ENCODE measurements around the gene EN2. TPM values are rescaled to one million over a fixed set of nuclear protein-coding genes. Genes with fewer than 3 reads are reported as not detected.

Gene EN2
- total RNA-seq, 1 experiment from 2014 or later = not detected

DNA sequence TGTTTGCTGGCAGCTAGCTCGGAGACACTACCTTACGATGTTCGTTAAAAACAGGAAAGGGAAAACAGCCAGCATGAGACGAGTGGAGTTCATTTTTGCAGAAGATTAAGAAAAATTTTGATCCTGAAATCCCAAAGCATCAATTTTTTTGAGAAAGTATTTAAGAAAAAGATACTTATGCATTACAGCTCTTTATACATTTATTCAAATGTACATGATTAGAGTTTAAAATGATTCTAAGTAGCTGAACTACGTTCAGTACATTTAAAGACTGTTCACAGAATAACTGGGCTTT is 53.7 kb downstream of the EN2 start:
- H3K27me3 ChIP-seq (ENCODE audit: insufficient read depth, low read depth) = peaks cover 99% of the 10 kb centered on the region
- no peaks in the 10 kb centered on the region for H3K4me1 ChIP-seq (replicated peaks; ENCODE audit: insufficient read depth)
- TF ChIP-seq, protein P1, sequence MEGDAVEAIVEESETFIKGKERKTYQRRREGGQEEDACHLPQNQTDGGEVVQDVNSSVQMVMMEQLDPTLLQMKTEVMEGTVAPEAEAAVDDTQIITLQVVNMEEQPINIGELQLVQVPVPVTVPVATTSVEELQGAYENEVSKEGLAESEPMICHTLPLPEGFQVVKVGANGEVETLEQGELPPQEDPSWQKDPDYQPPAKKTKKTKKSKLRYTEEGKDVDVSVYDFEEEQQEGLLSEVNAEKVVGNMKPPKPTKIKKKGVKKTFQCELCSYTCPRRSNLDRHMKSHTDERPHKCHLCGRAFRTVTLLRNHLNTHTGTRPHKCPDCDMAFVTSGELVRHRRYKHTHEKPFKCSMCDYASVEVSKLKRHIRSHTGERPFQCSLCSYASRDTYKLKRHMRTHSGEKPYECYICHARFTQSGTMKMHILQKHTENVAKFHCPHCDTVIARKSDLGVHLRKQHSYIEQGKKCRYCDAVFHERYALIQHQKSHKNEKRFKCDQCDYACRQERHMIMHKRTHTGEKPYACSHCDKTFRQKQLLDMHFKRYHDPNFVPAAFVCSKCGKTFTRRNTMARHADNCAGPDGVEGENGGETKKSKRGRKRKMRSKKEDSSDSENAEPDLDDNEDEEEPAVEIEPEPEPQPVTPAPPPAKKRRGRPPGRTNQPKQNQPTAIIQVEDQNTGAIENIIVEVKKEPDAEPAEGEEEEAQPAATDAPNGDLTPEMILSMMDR (conservative IDR thresholded peaks at IDR 0.05) = no peak
- no peak for TF ChIP-seq EZH2 (IDR thresholded peaks at IDR 0.05; ENCODE audit: low read depth)
- no peaks in the 10 kb centered on the region for H3K79me2 ChIP-seq (ENCODE audit: low read depth)
- H3F3A ChIP-seq (ENCODE audit: insufficient read depth, low read depth) = no peaks in the 10 kb centered on the region
- H3K9me2 ChIP-seq (ENCODE audit: insufficient read depth) = no peaks in the 10 kb centered on the region
- no peak overlapping the region for H3K4me3 ChIP-seq
- H3K4me2 ChIP-seq = no peak overlapping the region
- CTCF ChIA-PET = interaction anchor here (0.6 kb wide), 1 partner anchor 167 kb away, joined by 3 read pairs; no protein-coding TSS in a partner anchor
- no peaks in the 10 kb centered on the region for H4K20me1 ChIP-seq (ENCODE audit: insufficient read depth)
- no peak for DNase-seq
- intact Hi-C loops (cut with micrococcal nuclease; ENCODE audit: unreplicated experiment) = no loop called here
- no peaks in the 10 kb centered on the region for H3K9me3 ChIP-seq (ENCODE audit: insufficient read depth, low read depth)
- POLR2A ChIA-PET (ENCODE audit: unreplicated experiment) = no interaction called here
- H3K36me3 ChIP-seq (ENCODE audit: low read depth) = no peaks in the 10 kb centered on the region
- no TSS peak for BruUV-seq (replicated peaks)
- H2AFZ ChIP-seq = no peak overlapping the region
- H3K27ac ChIP-seq = no peak overlapping the region

GRCh38 chr7:155512246-155512887 is 54.4 kb downstream of the EN2 start:
- Histone ChIP-seq H3K9me2 (ENCODE audit: insufficient read depth) (no peaks in the 10 kb centered on the region), H3K4me3 (no peak overlapping the region), H3K36me3 (ENCODE audit: low read depth) (no peaks in the 10 kb centered on the region), H3K4me2 (no peak overlapping the region), H4K20me1 (ENCODE audit: insufficient read depth) (no peaks in the 10 kb centered on the region), H3K79me2 (ENCODE audit: low read depth) (no peaks in the 10 kb centered on the region), H3K27me3 (ENCODE audit: insufficient read depth, low read depth) (peaks cover 99% of the 10 kb centered on the region), H3K4me1 (replicated peaks; ENCODE audit: insufficient read depth) (no peaks in the 10 kb centered on the region), H3F3A (ENCODE audit: insufficient read depth, low read depth) (no peaks in the 10 kb centered on the region), H3K9me3 (ENCODE audit: insufficient read depth, low read depth) (no peaks in the 10 kb centered on the region), H3K27ac (no peak overlapping the region), H2AFZ (no peak overlapping the region)
- no peak for TF ChIP-seq EZH2 (IDR thresholded peaks at IDR 0.05; ENCODE audit: low read depth)
- TF ChIP-seq, protein P1 (conservative IDR thresholded peaks at IDR 0.05) = no peak
- BruUV-seq (replicated peaks) = no TSS peak
- intact Hi-C loops (cut with micrococcal nuclease; ENCODE audit: unreplicated experiment) = no loop called here
- POLR2A ChIA-PET (ENCODE audit: unreplicated experiment) = no interaction called here
- no peak for DNase-seq
- CTCF ChIA-PET = no interaction called here

GRCh38 chr7:155513543-155514285 is 55.8 kb downstream of the EN2 start:
- Histone ChIP-seq H3K9me2 (ENCODE audit: insufficient read depth) (no peaks in the 10 kb centered on the region), H3F3A (ENCODE audit: insufficient read depth, low read depth) (no peaks in the 10 kb centered on the region), H3K79me2 (ENCODE audit: low read depth) (no peaks in the 10 kb centered on the region), H3K27ac (no peak overlapping the region), H3K4me2 (no peak overlapping the region), H3K4me1 (replicated peaks; ENCODE audit: insufficient read depth) (no peaks in the 10 kb centered on the region), H3K9me3 (ENCODE audit: insufficient read depth, low read depth) (no peaks in the 10 kb centered on the region), H4K20me1 (ENCODE audit: insufficient read depth) (no peaks in the 10 kb centered on the region), H3K27me3 (ENCODE audit: insufficient read depth, low read depth) (peaks cover 99% of the 10 kb centered on the region), H3K36me3 (ENCODE audit: low read depth) (no peaks in the 10 kb centered on the region), H2AFZ (no peak overlapping the region), H3K4me3 (no peak overlapping the region)
- BruUV-seq (replicated peaks) = no TSS peak
- ChIA-PET POLR2A (ENCODE audit: unreplicated experiment) (no interaction called here), CTCF (no interaction called here)
- intact Hi-C loops (cut with micrococcal nuclease; ENCODE audit: unreplicated experiment) = no loop called here
- no peak for DNase-seq
- TF ChIP-seq, protein P1 (conservative IDR thresholded peaks at IDR 0.05) = no peak
- TF ChIP-seq EZH2 (IDR thresholded peaks at IDR 0.05; ENCODE audit: low read depth) = no peak
